AG04450 (cell line): ENCODE data around the gene AXDND1. TPM values are rescaled to one million over a fixed set of nuclear protein-coding genes. Genes with fewer than 3 reads are reported as not detected.
"Not testable (repeated sequence)": the region's sequence is repeated elsewhere in the genome, so short reads cannot be mapped to it uniquely, and the experiment has no call there.

Source experiments
- CTCF ChIA-PET: fragments of 300-600, 350-600 bp; formaldehyde crosslinking; extraction: SDS; loops from one replicate; lab custom pipeline; 2022; ENCODE audit warnings: antibody characterized with exemption, inconsistent platforms; lab: Charles Lee
- POLR2A ChIA-PET: fragments of 350-600 bp; formaldehyde crosslinking; extraction: SDS; loops from one replicate; lab custom pipeline; 2021; ENCODE audit warnings: antibody characterized with exemption, inconsistent platforms; lab: Yijun Ruan, JAX
- DNase-seq: peaks from one replicate; pipeline ENCODE4 v3.0.0-alpha.2; 2011; ENCODE audit warnings: low read depth, low spot score
- H3K27ac ChIP-seq: one replicate; pipeline ENCODE4 v1.5.1; 2012; ENCODE audit warnings: low read depth, low read length, control low read depth
- H3K27me3 ChIP-seq: one replicate; pipeline ENCODE4 v1.6.0; 2012; ENCODE audit warnings: low read length; ENCODE audit not compliant: control insufficient read depth, insufficient read depth
- H3K4me3 ChIP-seq: 2 replicates; pipeline ENCODE4 v1.5.1; 2011; ENCODE audit warnings: mild to moderate bottlenecking, low read depth, low read length, control low read depth
- H3K9me3 ChIP-seq: 2 replicates; pipeline ENCODE4 v1.5.1; 2012; ENCODE audit warnings: low read length; ENCODE audit not compliant: control insufficient read depth, insufficient read depth
- polyA plus RNA-seq: library from polyadenylated mRNA; depleted of rRNA; stranded (reverse); fragments of >200 nt; gene quantifications from 2 replicates; pipeline ENCODE4 v1.2.3, GENCODE V29; 2011
- TF ChIP-seq, protein P1 (sequence below): IDR thresholded peaks from 2 replicates; pipeline ENCODE4 v1.5.1; 2011; ENCODE audit warnings: low read depth, low read length, control low read depth, inconsistent platforms

Gene AXDND1
- polyA plus RNA-seq, 1 experiment, result 0.27 TPM

DNA sequence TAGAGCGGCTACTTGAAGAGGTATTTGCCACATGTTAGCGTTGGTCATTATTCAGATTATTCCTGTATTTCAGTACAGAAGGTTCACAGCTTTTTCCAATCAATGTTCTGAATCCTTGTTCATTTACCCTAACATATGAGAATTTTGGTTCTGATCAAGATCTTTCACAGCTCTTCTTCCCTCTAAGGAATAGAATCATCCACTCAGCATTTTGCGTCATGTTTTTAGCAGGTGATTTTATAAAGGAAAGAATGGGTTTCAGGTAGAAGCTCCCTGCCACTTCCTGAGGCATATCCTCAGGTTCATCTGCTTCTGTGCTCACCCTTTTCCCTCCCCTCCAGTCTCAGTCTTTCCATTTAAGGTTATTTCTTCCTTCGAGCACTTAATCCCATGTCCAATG lies 143.6 kb downstream of the AXDND1 start:
- no peak for DNase-seq
- Histone ChIP-seq H3K4me3 (no peak overlapping the region), H3K9me3 (no peaks in the 10 kb centered on the region), H3K27ac (no peak overlapping the region), H3K27me3 (no peaks in the 10 kb centered on the region)
- ChIA-PET POLR2A (no interaction called here), CTCF (no interaction called here)
- TF ChIP-seq, protein P1, sequence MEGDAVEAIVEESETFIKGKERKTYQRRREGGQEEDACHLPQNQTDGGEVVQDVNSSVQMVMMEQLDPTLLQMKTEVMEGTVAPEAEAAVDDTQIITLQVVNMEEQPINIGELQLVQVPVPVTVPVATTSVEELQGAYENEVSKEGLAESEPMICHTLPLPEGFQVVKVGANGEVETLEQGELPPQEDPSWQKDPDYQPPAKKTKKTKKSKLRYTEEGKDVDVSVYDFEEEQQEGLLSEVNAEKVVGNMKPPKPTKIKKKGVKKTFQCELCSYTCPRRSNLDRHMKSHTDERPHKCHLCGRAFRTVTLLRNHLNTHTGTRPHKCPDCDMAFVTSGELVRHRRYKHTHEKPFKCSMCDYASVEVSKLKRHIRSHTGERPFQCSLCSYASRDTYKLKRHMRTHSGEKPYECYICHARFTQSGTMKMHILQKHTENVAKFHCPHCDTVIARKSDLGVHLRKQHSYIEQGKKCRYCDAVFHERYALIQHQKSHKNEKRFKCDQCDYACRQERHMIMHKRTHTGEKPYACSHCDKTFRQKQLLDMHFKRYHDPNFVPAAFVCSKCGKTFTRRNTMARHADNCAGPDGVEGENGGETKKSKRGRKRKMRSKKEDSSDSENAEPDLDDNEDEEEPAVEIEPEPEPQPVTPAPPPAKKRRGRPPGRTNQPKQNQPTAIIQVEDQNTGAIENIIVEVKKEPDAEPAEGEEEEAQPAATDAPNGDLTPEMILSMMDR, result no peak

DNA sequence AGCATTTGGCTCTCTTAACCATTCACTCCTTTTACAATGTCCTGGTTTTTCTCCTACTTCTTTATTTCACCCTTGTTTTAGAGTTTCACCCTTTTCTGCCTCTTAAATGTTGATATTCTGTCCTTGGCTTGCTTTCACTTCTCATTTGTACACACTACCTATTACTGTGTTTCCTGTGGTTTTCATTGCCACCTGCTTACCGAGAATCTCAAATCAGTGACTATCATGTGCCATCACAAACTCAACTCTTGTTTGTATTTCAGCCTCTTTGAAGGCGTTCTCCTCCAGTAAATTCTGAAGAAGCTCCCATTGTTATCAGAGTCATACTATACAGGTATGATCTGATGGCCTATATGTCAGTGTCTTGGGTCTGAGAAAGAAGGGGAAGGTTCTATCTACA lies 144.3 kb downstream of the AXDND1 start:
- Histone ChIP-seq H3K9me3 (no peaks in the 10 kb centered on the region), H3K27ac (no peak overlapping the region), H3K27me3 (no peaks in the 10 kb centered on the region), H3K4me3 (no peak overlapping the region)
- TF ChIP-seq, protein P1, result no peak
- DNase-seq, result no peak
- ChIA-PET CTCF (no interaction called here), POLR2A (no interaction called here)

DNA sequence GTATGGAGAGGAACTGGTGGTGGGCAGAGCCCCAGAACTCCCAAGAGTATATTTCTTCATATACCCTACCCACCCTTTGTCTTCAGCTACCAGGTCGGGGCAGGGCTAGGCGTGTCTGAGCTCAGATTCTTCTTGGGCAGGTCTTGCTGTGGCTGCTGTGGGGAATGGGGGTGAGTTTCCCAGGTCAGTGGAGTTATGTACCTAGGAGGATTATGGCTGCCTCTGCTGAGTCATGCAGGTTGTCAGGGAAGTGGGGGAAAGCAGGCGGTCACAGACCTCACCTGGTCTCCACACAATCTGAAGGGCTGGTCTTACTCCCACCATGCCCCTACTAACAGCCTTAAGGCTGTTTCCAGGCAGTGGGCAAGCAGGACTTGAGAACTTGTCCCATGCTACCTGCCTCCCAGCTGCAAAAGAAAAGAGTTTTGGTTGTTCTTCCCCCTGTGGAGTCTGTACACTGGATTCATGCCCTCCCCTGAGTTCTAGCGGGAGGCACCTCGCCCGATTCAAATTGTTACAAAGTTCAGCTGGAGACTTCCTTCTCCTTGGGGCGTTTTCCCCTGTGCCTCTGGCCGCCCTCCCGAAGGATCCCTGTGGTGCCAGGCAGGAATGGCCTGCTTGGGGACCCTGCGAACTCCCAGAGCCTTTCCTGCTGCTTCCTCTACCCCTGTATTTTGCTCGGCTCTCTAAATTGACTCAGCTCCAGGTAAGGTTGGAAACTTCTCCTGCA lies 151.4 kb downstream of the AXDND1 start:
- TF ChIP-seq, protein P1, result no peak
- POLR2A ChIA-PET, result no interaction called here
- Histone ChIP-seq H3K4me3 (no peak overlapping the region), H3K9me3 (no peaks in the 10 kb centered on the region), H3K27ac (no peak overlapping the region), H3K27me3 (no peaks in the 10 kb centered on the region)
- CTCF ChIA-PET, result no interaction called here
- DNase-seq, result no peak

DNA sequence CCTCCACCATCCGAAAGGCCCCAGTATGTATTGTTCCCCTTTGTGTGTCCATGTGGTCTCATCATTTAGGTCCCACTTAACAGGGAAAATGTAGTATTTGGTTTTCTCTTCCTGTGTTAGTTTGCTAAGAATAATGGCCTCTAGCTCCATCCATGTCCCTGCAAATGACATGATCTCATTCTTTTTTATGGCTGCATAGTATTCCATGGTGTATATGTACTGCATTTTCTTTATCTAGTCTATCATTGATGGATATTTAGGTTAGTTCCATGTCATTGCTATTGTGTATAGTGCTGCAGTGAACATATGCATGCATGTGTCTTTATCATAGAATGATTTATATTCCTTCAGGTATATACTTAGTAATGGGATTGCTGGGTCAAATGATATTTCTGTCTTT lies 152.8 kb downstream of the AXDND1 start:
- H3K9me3 ChIP-seq, DNase-seq, CTCF ChIA-PET, POLR2A ChIA-PET, H3K4me3 ChIP-seq, H3K27me3 ChIP-seq, H3K27ac ChIP-seq: not testable (repeated sequence)

DNA sequence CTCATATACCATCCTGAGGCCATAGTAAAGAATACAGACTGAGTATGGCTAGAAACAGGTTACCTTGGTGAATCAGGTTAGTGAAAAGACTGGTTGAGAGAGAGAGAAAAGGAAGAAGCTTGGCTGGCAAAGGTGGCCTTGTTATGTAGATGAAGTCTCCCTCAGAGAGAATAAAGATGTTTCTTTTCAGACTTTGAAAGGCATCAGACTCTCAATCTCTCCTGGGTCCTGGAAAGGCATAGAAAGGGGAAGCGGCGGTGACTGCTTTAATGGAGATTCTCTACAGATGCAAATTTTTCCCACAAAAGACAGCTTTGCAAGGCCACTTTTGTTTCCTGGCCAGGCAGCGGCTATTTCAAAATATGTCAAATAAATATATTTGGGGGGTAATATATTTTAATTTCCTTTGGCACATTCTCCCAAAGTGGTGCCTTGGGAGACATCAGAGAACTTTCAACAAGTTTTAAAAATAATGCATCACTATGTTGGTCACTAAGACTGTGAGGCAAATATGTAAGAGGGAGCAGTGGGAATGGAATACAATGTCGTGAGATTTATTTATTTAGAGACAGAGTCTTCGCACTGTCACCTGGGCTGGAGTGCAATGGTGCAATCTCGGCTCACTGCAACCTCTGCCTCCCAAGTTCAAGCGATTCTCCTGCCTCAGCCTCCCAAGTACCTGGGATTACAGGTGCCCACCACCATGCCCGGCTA lies 163.9 kb downstream of the AXDND1 start:
- ChIA-PET POLR2A (no interaction called here), CTCF (no interaction called here)
- Histone ChIP-seq H3K9me3 (no peaks in the 10 kb centered on the region), H3K4me3 (no peak overlapping the region), H3K27me3 (no peaks in the 10 kb centered on the region), H3K27ac (no peak overlapping the region)
- TF ChIP-seq, protein P1, result no peak
- DNase-seq, result no peak
